Measurements from ENCODE around the gene SPNS3.

GRCh38 chr17:4463818-4464476 lies 30.2 kb downstream of the SPNS3 start:
- TF ChIP-seq CTCF (IDR thresholded peaks at IDR 0.05; ENCODE audit: low read length): no peak
- TF ChIP-seq EZH2 (optimal IDR thresholded peaks at IDR 0.05; ENCODE audit: low read depth, low read length): no peak

Measured in MM.1S (cell line).